Stimulated activated CD8-positive, alpha-beta memory T cell treated with anti-CD3 and anti-CD28 coated beads, Interleukin-7, amount 100 ng/mL, for 4 hours (primary cell): Measurements from ENCODE around the gene MAPK12.
"Not testable (repeated sequence)": the region's sequence is repeated elsewhere in the genome, so short reads cannot be mapped to it uniquely, and the experiment has no call there.

Experiments
- DNase-seq, 2 donors: peaks; one replicate each; pipeline ENCODE4 v3.0.0-alpha.2; 2020; ENCODE audit warnings: low read depth in 2 of 2

MAPK12 gene

GRCh38 chr22:50281957-50282356 lies 20.5 kb upstream of the MAPK12 start:
- no peak for DNase-seq

- DNase-seq, result no peak
Observed at GRCh38 chr22:50281384-50281760, 19.9 kb upstream of the MAPK12 start.

- no peak for DNase-seq
Observed at GRCh38 chr22:50280708-50281383, 19.4 kb upstream of the MAPK12 start.

DNA sequence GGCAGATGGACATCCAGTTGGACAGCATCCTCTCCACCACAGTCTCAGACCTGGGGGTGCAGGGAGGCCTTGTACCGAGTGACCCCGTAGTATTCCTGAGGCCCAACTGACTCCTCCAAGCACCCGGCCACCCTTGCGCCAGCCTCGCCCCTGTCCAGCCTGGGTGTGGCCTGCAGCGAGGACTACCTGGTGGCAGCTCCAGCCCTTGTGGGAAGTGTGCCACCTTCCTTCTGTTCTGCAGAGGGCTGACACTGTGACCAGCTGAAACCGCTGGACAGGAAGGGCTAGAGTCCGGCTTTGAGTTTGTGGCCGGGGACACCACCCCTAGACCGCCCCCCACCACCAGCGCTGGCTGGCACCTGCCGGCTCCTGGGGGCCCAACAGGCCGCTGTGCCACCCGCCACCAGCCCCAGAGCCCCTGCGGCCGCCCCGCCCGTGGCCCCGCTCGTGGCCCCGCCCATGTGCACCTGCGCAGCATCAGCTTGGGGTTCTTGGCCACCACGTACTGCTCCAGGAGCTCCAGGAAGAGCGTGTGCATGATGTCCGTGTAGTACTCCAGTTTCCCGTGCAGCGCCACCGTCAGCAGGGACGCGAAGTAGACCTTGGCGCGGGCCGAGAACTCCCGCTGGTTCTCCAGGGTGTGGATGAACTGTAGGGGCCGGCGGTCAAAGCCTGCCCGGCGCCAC lies 18.7 kb upstream of the MAPK12 start:
- no peak for DNase-seq

- DNase-seq, result no peak
Observed at GRCh38 chr22:50278956-50279619, 17.6 kb upstream of the MAPK12 start.

DNA sequence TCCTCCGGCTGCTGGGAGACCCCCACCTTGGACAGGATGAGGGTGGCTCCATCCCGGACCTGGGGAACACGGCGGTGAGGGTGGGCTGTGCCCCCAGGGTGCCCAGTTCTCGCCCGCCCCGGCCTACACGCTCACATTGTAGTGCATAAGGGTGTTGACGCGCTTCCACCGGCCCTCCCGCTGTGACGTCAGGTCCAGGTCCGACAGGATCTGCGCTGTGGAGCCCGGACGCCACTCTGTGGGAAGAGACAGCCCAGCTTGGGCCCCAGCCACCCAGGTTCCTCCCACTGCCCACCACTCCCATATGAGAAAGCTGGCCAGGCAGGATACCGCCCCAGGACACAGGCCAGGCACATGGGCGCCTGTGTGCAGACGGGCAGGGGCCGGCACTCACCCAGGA lies 17.0 kb upstream of the MAPK12 start:
- DNase-seq, result no peak

GRCh38 chr22:50277761-50278160 lies 16.3 kb upstream of the MAPK12 start:
- no peak for DNase-seq

DNA sequence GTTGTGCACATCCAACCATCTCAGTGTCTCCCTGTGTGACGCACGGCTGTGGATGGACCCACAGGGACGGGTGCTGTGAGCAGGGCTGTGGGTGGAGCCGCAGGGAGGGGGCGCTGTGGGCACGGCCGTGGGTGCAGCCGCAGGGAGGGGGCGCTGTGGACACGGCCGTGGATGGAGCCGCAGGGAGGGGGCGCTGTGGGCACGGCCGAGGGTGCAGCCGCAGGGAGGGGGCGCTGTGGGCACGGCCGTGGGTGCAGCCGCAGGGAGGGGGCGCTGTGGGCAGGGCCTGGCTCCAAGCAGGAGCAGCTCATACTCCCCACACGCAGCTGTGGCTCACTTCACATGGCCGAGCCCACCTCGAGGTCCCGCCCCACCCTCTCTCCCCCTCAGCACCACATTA lies 14.7 kb upstream of the MAPK12 start:
- no peak for DNase-seq

DNA sequence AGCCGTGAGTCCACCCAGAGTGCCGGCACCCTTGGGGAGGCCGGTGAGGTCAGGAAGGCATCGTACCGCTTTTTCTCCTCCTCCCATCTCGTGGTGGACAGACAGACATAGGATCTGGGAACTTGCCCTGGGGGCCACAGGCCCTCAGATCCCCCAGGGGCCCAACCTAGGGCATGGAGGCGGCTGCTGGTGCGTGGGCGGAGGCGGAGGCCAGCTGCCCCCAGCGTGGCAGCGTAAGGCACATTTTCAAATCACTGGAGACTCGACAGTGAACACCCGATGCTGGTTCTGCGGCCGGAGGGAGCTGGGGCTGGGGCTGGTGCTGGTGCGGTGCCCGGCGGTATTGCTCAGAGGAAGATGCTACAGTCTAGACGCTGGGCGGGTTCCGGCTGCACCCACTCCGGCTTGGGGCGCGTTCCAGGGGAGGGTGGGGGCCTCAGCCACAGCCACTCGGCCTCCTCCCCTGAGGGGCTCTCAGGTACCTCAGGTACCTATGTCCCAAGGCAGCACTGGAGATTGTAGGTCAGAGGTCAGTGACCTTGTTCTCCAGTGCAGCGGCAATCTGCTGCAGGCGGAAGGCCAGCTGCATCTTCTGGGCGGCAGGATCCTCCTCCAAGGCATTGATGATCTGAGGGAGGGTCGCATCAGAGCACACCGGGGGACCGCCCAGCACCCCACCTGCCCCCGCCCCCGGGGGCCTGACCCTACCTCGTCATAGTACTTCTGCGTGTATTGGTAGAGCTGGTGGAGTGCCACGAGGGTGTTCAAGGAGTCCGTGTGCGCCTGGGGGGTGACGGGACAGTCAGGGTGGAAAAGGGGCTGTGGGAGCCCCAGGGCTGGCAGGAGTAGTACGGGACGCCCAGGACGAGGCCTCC lies 13.9 kb upstream of the MAPK12 start:
- DNase-seq, result no peak

DNA sequence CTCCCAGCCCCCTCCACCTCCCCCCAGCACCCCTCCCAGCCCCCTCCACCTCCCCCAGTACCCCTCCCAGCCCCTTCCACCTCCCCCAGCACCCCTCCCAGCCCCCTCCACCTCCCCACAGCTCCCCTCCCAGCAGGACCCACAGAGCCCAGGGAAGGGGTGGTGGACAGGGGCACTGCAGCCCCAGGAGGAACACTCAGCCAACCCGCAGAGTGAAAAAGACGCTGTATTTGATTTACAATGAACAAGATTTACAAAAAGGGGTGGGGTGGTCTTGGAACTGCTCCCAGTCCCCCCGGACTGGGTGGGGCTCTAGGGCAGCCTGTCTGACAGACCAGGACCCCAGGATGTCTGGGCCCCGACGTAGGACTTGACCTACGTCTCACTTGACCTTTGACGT lies 13.3 kb upstream of the MAPK12 start:
- no peak for DNase-seq

- DNase-seq, result no peak
Observed at GRCh38 chr22:50274311-50274710, 12.8 kb upstream of the MAPK12 start.

DNA sequence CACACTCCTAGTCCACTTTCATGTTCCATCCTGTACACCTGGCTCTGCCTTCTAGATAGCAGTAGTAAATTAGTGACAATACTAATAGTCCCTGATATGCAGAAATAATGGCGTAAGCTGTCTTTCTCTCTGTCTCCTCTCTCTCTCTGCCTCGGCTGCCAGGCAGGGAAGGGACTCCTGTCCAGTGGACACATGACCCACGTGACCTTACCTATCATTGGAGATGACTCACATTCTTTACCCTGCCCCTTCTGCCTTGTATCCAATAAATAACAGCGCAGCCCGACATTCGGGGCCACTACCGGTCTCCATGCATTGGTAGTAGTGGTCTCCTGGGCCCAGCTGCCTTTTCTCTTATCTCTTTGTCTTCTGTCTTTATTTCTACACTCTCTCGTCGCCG lies 12.3 kb upstream of the MAPK12 start:
- DNase-seq, result not testable (repeated sequence)

GRCh38 chr22:50273352-50273751 lies 11.9 kb upstream of the MAPK12 start:
- not testable (repeated sequence) for DNase-seq

- DNase-seq, result no peak
Observed at GRCh38 chr22:50272044-50272802, 10.7 kb upstream of the MAPK12 start.

DNA sequence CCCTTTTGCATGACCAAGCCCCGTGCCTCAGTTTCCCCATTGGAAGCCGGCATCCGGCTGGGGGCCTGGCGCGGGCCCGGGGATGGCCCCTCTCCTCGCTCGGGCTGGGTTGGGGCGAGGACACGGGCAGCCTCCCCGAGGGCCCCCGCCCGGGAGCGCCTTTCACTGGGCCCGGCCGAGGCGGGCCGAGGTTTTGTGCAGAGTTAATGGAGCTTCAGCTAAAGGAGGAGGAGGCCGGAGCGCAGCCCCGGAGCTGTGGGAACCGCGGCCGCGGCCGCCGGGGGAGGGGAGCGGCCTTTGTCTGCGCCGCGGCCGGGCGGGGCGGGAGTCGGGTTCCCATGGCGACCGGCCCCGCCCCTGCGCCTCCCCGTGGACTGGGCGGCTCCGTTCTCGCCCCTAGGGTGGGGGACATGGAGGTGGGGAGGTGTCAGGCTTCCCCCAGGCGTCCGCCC lies 10.1 kb upstream of the MAPK12 start:
- DNase-seq, result peak in 1 of 2 donors; percentile 41

GRCh38 chr22:50270666-50271394 lies 9.3 kb upstream of the MAPK12 start:
- peak in 1 of 2 donors; percentile 43 for DNase-seq

DNA sequence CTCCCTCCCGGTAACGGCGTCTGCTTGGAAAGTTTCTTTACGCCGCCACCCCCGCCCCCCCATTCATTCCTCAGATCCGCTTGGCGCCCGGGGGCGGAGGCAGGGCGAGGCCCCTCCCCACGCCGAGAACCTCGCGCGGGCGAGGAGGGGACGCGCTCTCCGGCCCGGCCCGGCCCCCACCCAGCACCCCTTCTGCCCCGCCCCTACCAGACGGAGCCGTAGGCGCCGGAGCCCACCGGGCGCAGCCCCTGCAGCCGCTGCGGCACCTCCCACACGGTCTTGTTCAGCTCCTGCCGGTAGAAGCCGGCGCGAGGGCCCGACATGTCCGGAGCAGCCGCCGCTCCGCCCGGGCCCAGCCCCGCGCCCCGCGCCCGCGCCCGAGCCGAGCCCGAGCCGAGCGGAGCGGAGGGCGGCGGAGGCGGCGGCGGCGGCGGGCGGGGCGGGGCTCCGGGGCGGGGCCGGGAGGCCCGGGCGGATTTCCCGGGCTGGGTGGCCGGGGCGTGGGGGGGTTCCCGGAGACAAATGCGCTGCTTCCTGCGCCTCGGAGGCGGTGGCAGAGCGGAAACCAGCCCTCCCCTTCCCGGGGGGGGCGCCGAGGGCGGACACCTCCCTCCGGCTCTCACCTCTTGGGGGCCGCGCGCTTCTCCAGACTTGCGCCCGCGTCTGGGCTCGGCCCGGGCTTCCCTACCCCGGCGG lies 8.6 kb upstream of the MAPK12 start, which contains the start of gene MAPK11:
MAPK11 (minus strand) TSS at position 411 of the 696 bp plus-strand sequence; CDS start at position 323, 88 bp downstream.
- peak; percentile 33 to 75 for DNase-seq

DNA sequence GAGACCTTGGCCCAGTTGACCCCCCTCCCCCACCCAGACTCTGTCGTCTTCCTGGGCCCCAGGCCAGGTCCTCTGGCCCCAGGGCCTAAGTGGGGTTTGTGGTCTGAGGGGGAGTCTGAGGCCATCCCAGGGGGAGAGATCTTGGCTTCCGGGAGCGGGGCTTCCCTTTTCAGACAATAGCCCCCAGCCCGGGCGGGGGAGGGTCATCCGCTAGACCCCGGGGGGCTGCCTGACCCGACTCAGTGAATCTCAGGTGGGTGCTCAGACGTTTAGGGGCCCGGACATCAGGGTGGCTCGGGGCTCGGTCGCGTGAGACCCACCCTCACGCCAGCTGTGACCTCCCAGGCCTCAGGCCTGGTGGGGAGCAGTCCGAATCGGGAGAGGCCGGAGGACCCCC lies 8.1 kb upstream of the MAPK12 start:
- no peak for DNase-seq

- DNase-seq, result no peak
Observed at GRCh38 chr22:50268655-50269113, 7.2 kb upstream of the MAPK12 start.
